NCI-H1105 (cell line): Measurements from ENCODE around the gene ARHGEF37.
"Not testable (repeated sequence)": the region's sequence is repeated elsewhere in the genome, so short reads cannot be mapped to it uniquely, and the experiment has no call there.

Experiments
- DNase-seq: peaks from one replicate; lab custom pipeline; 2025; lab: John Stamatoyannopoulos, UW

ARHGEF37 gene

GRCh38 chr5:149648464-149649393, 67.4 kb downstream of the ARHGEF37 start:
- DNase-seq, result not testable (repeated sequence)

- DNase-seq, result not testable (repeated sequence)
Observed at GRCh38 chr5:149649730-149650129, 68.4 kb downstream of the ARHGEF37 start.

GRCh38 chr5:149651686-149652085, 70.4 kb downstream of the ARHGEF37 start:
- no peak for DNase-seq

GRCh38 chr5:149652697-149653096, 71.4 kb downstream of the ARHGEF37 start:
- no peak for DNase-seq

- no peak for DNase-seq
Observed at GRCh38 chr5:149654231-149654630, 72.9 kb downstream of the ARHGEF37 start.

GRCh38 chr5:149654883-149655505, 73.7 kb downstream of the ARHGEF37 start:
- no peak for DNase-seq

- peak; percentile 45 for DNase-seq
Observed at GRCh38 chr5:149656576-149657182, 75.4 kb downstream of the ARHGEF37 start.

- DNase-seq, result no peak
Observed at GRCh38 chr5:149657324-149657723, 76.0 kb downstream of the ARHGEF37 start.

GRCh38 chr5:149658299-149658698, 77.0 kb downstream of the ARHGEF37 start:
- DNase-seq, result no peak

GRCh38 chr5:149664083-149664482, 82.8 kb downstream of the ARHGEF37 start:
- no peak for DNase-seq

GRCh38 chr5:149664666-149665415, 83.5 kb downstream of the ARHGEF37 start:
- no peak for DNase-seq

- DNase-seq, result no peak
Observed at GRCh38 chr5:149665416-149666175, 84.3 kb downstream of the ARHGEF37 start.

GRCh38 chr5:149666212-149666852, 85.0 kb downstream of the ARHGEF37 start:
- DNase-seq, result no peak

GRCh38 chr5:149667084-149667828, 86.0 kb downstream of the ARHGEF37 start:
- no peak for DNase-seq

- DNase-seq, result no peak
Observed at GRCh38 chr5:149667829-149668330, 86.6 kb downstream of the ARHGEF37 start.

- not testable (repeated sequence) for DNase-seq
Observed at GRCh38 chr5:149669273-149669672, 88.0 kb downstream of the ARHGEF37 start.

GRCh38 chr5:149671544-149671943, 90.2 kb downstream of the ARHGEF37 start:
- DNase-seq, result no peak

- DNase-seq, result no peak
Observed at GRCh38 chr5:149672701-149673476, 91.6 kb downstream of the ARHGEF37 start.

- no peak for DNase-seq
Observed at GRCh38 chr5:149674686-149675085, 93.4 kb downstream of the ARHGEF37 start.
